ENCODE data around the gene ABHD11.
"Not testable (repeated sequence)": the region's sequence is repeated elsewhere in the genome, so short reads cannot be mapped to it uniquely, and the experiment has no call there.

Gene ABHD11

GRCh38 chr7:73738612-73739386 is at the start of gene ABHD11:
ABHD11 (minus strand) TSS chr7:73738802; CDS start chr7:73738770, 32 bp downstream.
- DNase-seq (ENCODE audit: low read depth in 2 of 3, low spot score in 1 of 3): peak; percentile 98 to 100 (median 98)

DNA sequence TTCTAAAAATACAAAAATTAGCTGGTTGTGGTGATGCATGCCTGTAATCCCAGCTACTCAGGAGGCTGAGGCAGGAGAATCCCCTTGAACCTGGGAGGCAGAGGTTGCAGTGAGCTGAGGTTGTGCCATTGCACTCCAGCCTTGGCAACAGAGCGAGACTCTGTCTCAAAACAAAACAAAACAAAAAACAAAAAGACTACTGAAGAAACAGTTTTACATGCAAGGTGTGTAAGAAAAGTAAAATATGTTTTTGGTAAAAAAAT is 49.1 kb upstream of the ABHD11 start:
- DNase-seq (ENCODE audit: low read depth in 2 of 3, low spot score in 1 of 3): not testable (repeated sequence)

GRCh38 chr7:73786588-73786987 is 48.0 kb upstream of the ABHD11 start:
- no peak for DNase-seq (ENCODE audit: low read depth in 2 of 3, low spot score in 1 of 3)

GRCh38 chr7:73779517-73779916 is 40.9 kb upstream of the ABHD11 start:
- no peak for DNase-seq (ENCODE audit: low read depth in 2 of 3, low spot score in 1 of 3)

GRCh38 chr7:73778801-73779389 is 40.3 kb upstream of the ABHD11 start:
- no peak for DNase-seq (ENCODE audit: low read depth in 2 of 3, low spot score in 1 of 3)

GRCh38 chr7:73774923-73775322 is 36.3 kb upstream of the ABHD11 start:
- no peak for DNase-seq (ENCODE audit: low read depth in 2 of 3, low spot score in 1 of 3)

DNA sequence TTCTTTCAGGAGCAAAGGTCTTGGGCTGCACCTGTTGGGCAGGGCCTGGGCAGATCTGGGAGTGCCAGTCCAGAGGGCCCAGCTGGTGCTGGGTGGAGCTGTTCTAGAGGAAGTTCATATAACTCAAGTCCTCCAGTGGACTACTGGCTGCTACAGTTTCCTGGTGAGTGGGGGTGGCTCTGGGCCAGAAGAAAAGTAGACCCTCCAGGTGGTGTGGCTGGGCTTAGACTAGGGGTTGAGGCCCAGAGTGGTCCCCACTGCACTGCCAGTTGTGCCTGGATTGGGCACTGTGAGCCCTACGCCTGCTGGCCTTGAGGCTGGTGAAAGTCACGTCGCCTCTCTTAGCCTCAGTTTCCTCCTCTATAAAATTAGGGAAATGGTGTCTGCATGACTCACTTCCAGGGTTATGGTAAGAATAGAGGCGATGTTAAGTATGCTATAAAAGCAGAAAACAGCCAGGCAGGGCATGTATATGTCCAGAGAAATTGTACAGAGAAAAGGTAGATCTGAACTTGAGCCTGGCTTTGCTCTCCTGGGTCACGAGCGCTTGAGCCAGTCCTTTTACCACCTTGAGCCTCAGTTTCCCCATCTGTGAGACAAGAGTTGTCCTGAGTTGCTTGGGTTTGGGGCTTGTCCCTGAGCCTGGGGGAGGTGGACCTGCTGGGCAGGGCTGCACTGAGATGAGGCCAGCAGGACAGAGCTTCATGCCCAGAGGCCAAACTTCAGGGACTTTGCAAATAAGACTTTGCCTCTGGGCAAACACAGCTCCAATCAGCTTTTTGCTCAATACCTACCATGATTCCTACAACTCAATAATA is 35.3 kb upstream of the ABHD11 start:
- DNase-seq (ENCODE audit: low read depth in 2 of 3, low spot score in 1 of 3): no peak

DNA sequence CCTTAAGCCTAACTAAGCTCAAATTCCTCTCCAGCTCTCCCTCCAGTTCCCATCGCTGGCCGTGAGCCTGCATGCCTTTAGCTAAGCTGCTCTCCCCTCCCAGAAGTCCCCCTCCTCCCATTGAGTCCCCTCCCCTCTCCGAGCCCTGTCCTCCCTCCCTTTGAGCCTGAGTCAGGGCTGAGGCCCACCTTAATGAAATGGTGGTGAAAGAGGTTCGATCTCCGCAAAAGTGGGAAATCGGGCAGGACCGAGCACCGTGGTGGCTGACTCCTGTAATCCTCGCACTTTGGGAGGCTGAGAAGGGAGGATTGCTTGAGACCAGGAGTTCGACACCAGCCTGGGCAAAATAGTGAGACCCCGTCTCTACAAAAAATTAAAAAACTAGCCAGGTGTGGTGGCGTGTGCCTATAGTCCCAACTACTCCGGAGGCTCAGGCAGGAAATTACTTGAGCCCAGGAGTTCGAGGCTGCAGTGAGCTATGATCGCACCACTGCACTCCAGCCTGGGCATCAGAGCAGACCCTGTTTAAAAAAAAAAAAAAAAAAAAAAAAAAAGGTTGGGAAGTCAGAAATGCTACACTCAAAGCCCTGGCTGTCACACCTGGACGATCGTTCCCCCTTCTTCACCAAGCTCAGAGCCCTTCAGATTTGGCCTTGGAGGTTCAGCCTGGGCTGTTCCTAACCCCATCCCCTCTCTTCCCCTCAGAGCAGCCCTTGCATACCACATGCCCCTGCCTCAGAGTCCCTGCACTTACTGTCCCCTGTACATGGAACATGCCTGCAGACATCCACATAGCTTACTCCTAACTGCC is 32.5 kb upstream of the ABHD11 start:
- no peak for DNase-seq (ENCODE audit: low read depth in 2 of 3, low spot score in 1 of 3)

DNA sequence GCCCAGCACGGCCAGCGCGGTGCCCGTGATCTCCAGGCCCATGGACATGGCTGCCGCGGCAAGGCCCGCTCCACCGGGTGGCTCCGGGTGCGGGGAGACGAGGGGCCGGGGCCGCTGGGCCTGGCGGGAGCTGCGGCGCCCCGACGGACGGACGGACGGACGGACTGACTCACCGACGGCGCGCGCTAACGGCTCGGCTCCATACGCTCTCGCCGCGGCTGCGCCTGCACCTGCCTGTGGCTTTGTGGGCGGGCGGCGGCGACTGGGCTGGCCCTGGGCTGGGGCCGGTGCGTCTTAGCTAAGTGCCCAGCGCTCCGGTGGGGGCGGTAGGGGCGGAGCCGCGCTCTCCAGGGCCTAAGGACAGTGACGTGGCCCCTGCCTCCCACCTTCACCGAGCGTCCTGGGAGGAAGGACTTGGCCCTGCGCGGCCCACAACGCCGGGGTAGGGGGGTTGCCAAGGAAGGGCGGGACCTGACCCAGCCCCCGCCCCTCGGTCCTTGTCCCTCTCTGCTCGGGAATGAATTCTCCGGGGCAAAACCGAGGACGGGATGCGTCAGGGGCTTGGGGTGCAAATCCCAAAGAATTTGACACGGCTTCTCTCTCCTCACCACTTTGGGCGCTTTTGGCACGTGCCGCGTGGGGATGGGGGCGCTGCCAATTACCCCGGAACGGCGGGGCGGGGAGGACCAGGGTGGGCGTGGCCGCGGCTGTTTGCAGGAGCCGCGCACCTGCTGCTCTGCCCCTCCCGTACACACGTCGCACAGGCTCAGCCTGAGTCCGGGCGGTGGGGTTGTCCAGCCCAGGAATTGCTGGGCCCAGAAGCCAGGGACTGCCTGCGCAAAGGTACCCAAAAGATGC is 31.6 kb upstream of the ABHD11 start, which contains the start of gene CLDN3:
Gene CLDN3 (minus strand): TSS at position 269 of the 858 bp plus-strand sequence. CDS start 221 bp downstream, at position 48.
- no peak for DNase-seq (ENCODE audit: low read depth in 2 of 3, low spot score in 1 of 3)

GRCh38 chr7:73769481-73770001 is 30.9 kb upstream of the ABHD11 start:
- DNase-seq (ENCODE audit: low read depth in 2 of 3, low spot score in 1 of 3): no peak

DNA sequence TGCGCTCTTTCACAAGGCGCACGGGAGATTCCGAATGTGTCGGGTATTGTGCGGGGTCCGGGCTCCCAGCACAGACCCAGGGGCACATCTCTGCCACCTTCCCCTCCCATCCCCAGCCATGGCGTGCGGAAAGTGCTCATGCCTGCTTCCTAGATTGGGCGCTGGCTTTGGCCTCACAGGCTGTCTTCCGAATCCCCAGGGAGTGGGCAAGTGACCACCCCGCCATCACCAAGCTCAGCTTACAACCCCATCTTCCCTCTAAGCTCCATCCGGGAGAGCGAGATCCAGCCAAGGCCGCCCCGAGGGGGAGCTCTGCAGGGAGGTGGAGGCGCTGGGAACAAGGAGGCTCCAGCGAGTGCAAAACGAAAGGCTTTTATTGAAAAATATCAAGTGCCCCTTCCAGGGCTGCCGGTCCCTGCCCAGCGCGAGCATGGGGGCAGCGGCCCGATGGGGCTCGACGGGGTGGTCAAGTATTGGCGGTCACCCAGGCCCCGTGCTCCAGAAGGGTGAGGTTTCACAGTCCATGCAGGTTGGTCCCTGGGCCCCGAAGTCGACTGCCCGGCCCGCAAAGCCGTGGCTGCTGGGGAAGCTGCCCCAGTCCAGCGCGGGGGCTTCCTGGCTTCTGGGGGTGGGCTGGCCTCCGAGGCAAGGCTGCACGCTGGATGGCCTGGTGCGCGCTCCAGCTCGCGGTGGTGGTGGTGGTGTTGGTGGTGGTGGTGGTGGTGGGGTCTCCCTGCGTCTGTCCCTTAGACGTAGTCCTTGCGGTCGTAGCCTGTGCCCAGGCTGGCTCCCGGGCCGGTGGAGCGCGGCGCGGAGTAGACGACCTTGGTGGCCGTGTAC is 30.3 kb upstream of the ABHD11 start:
- DNase-seq (ENCODE audit: low read depth in 2 of 3, low spot score in 1 of 3): no peak

DNA sequence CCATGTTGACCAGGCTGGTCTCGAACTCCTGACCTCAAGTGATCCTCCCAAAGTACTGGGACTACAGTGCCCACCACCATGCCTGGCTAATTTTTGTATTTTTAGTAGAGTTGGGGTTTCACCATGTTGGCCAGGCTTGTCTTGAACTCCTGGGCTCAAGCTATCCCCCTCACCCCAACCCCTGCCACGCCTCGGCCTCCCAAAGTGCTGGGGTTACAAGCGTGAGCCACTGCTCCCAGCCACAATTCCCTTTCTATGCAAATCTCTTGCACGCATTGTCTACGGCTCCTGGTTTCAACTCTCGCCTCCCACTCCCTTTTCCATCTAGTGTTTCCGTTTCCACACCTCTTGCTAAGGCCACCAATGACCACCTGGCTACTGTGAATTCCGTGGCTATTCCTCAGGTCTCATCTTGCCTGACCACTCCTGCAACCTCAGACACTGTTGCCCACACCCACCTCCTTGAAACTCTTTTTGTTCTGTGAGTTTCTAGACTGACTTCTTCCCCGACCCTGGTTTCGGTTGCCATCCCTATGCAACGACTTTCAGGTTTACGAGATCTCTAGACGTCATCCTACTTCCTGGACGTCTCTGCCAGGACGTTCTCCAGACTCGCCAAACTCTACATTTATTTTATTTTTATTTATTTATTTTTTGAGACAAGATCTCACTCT is 28.1 kb upstream of the ABHD11 start:
- no peak for DNase-seq (ENCODE audit: low read depth in 2 of 3, low spot score in 1 of 3)

DNA sequence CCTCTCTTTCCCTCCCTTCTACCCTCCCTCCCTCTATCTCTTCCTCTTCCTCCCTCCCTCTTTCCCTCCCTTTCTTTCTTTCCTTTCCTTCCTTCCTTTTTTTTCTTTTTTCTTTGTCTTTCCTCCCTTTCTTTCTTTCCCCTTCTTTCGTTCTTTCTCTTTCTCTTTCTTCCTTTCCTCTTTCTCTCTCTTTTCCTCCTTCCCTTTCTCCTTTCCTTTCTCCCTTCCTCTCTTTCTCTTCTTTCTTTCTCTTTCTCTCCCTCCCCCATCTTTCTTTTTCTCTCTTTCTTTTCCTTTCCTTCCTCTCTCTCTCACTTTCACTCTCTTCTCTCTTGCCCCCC is 24.0 kb upstream of the ABHD11 start:
- no peak for DNase-seq (ENCODE audit: low read depth in 2 of 3, low spot score in 1 of 3)

DNA sequence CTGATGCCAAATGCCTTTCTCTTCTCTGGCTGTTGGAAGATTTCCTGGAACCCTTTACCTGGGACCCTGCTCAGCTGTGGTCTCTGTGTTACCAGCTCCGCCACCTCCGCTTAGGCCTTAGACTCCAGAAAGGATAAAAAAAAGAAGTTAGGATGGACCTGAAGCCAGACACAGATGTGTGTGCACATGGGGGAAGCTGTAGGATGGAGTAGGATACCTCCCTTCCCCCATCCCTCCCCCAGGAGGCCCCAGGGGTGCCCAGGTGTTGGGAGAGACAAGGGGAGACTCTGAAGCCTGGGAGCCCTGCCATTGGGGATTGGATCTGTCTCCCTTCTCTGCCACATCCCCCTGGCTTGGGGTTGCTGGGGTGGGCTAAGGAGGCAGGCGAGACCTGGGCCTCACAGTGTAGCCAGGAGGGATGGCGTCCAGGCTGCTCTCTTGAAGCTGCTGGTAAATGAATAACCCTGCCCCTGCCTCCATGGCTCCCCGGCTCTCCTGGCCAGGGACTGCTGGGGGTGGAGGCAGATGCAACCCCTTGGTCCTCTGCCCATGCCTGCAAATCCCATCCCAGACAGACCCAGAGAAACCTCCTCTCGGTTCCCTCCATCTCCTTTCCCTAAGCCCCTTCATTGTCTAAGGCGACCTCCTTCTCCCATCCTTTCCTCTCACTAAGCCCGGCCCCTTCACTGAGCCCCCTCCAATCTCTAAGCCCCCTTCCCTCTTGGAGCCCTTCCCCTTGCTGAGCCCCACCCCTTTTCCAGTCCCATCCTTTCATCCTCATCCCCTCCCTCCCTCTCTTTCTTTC is 23.5 kb upstream of the ABHD11 start:
- DNase-seq (ENCODE audit: low read depth in 2 of 3, low spot score in 1 of 3): no peak

DNA sequence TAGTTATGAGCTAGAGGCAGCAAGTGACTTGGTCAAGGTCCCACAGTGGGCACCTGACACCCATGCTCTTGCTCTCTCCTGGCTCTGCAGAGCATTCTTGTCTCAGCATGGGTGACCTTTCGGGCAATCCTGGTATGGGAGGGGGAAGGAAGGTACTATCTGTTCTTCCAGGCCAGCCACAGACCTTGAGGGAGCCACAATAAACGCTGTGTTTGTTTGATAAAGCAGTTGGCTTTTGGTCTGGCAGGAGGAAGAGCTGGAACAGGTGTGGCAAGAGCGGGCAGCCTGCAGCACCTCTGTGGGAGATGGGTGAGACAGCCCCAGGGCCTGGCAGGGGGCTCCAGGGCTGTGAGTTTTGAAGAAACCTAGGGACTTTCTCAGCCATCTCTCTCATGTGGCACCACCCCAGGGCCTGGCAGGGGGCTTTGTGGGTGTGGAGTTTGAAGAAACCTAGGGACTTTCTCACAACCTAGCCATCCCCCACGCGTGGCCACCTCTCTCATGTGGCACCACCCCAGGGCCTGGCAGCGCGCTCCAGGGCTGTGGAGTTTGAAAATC is 20.1 kb upstream of the ABHD11 start:
- DNase-seq (ENCODE audit: low read depth in 2 of 3, low spot score in 1 of 3): no peak

GRCh38 chr7:73749931-73750776 is 11.6 kb upstream of the ABHD11 start:
- DNase-seq (ENCODE audit: low read depth in 2 of 3, low spot score in 1 of 3): no peak

DNA sequence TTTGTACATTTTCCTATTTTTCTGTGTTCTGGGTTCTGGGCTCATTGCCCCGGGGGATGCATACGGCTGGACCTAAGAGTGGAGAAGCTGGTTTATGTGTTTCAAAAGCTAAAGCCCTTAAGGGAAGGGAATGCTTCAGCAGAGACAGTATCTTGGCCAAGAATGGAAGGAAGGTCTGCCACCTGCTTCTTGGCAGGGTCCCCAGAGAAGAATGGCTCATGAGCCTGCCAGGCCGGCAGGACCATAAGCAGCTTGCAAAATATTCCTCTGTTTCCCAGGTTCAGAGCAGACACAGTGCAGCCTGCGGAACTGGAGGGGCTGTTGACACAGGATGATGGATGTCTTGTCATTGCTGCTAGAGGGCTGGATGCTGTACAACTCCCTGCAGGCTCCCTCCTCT is 7.8 kb upstream of the ABHD11 start:
- no peak for DNase-seq (ENCODE audit: low read depth in 2 of 3, low spot score in 1 of 3)
